Measurements from ENCODE around the gene GPR61. TPM values are rescaled to one million over a fixed set of nuclear protein-coding genes. Genes with fewer than 3 reads are reported as not detected.

The GPR61 gene
- total and polyA plus RNA-seq, 12 donors = 0.11 to 4.9 (median 0.63) TPM; not detected in 2

GRCh38 chr1:109527098-109527811 is 12.4 kb upstream of the GPR61 start:
- H3K4me1 ChIP-seq (replicated peaks in 1 of 2) = peaks cover 7 to 20% of the 10 kb centered on the region in 2 donors
- H3K27ac ChIP-seq = no peak overlapping the region
- no peaks in the 10 kb centered on the region for H3K36me3 ChIP-seq (replicated peaks in 1 of 2)
- TF ChIP-seq CTCF (IDR thresholded peaks at IDR 0.05) (no peak), POLR2A (IDR thresholded peaks at IDR 0.05) (no peak)
- no peaks in the 10 kb centered on the region for H3K27me3 ChIP-seq
- H3K9me3 ChIP-seq (replicated peaks in 1 of 3) = no peaks in the 10 kb centered on the region
- no peak overlapping the region for H3K4me3 ChIP-seq
- intact Hi-C loops (cut with DNase I) = no loop called here
- 78 to 84% (median 81%) methylated on average over 14 of the region's 14 CpGs for WGBS, 4 donors
- DNase-seq = no peak

GRCh38 chr1:109527846-109528695 is 11.6 kb upstream of the GPR61 start:
- intact Hi-C loops (cut with DNase I) = loop anchor here in 1 of 2 donors (2.0 kb wide), 1 partner anchor 31 kb away; no protein-coding TSS in a partner anchor

GRCh38 chr1:109528712-109529111 is 11.0 kb upstream of the GPR61 start:
- H3K4me3 ChIP-seq = no peak overlapping the region
- H3K27ac ChIP-seq = no peak overlapping the region
- no peaks in the 10 kb centered on the region for H3K27me3 ChIP-seq
- peaks cover 14 to 27% of the 10 kb centered on the region in 2 donors for H3K4me1 ChIP-seq (replicated peaks in 1 of 2)
- no peaks in the 10 kb centered on the region for H3K36me3 ChIP-seq (replicated peaks in 1 of 2)
- no peak for DNase-seq
- 79 to 92% (median 84%) methylated on average over 2 to 3 of the region's 3 CpGs for WGBS, 4 donors
- TF ChIP-seq POLR2A (IDR thresholded peaks at IDR 0.05) (no peak), CTCF (IDR thresholded peaks at IDR 0.05) (no peak)
- intact Hi-C loops (cut with DNase I) = loop anchor here in 1 of 2 donors (2.0 kb wide), 1 partner anchor 32 kb away; no protein-coding TSS in a partner anchor
- no peaks in the 10 kb centered on the region for H3K9me3 ChIP-seq (replicated peaks in 1 of 3)

More at GRCh38 chr1:109527846-109528695, 11.6 kb upstream of the GPR61 start:
- no peaks in the 10 kb centered on the region for H3K9me3 ChIP-seq (replicated peaks in 1 of 3)
- no peaks in the 10 kb centered on the region for H3K36me3 ChIP-seq (replicated peaks in 1 of 2)
- no peaks in the 10 kb centered on the region for H3K27me3 ChIP-seq
- no peak overlapping the region for H3K4me3 ChIP-seq
- peaks cover 14 to 27% of the 10 kb centered on the region in 2 donors for H3K4me1 ChIP-seq (replicated peaks in 1 of 2)
- TF ChIP-seq CTCF (IDR thresholded peaks at IDR 0.05) (no peak), POLR2A (IDR thresholded peaks at IDR 0.05) (no peak)
- DNase-seq = peak in 1 of 7 donors; percentile 41
- H3K27ac ChIP-seq = no peak overlapping the region
- WGBS, 4 donors = 82 to 89% (median 86%) methylated on average over 9 of the region's 9 CpGs

GRCh38 chr1:109529881-109530456 is 9.7 kb upstream of the GPR61 start:
- no peaks in the 10 kb centered on the region for H3K27me3 ChIP-seq
- no peaks in the 10 kb centered on the region for H3K36me3 ChIP-seq (replicated peaks in 1 of 2)
- no peak overlapping the region for H3K4me3 ChIP-seq
- intact Hi-C loops (cut with DNase I) = loop anchor here (2.0 to 10.0 kb wide), 4 partner anchors 19 to 255 kb away; partner anchors contain the start of gene PSMA5 (in 1 of the 2)
- no peak for DNase-seq
- H3K9me3 ChIP-seq (replicated peaks in 1 of 3) = no peaks in the 10 kb centered on the region
- H3K27ac ChIP-seq = peak overlapping the region in 3 of 5 donors; percentile 23 to 57 (median 30)
- 57 to 68% (median 62%) methylated on average over 3 to 8 of the region's 8 CpGs for WGBS, 4 donors
- peaks cover 14 to 27% of the 10 kb centered on the region in 2 donors for H3K4me1 ChIP-seq (replicated peaks in 1 of 2)
- TF ChIP-seq CTCF (IDR thresholded peaks at IDR 0.05) (no peak), POLR2A (IDR thresholded peaks at IDR 0.05) (no peak)
